NOMO-1 (cell line): ENCODE measurements around the gene GMPR.

Experiments
- DNase-seq, 2 experiments: peaks; one replicate each; lab custom pipeline; 2025; ENCODE audit not compliant: unreplicated experiment in 2 of 2; lab: John Stamatoyannopoulos, UW

GMPR gene

DNA sequence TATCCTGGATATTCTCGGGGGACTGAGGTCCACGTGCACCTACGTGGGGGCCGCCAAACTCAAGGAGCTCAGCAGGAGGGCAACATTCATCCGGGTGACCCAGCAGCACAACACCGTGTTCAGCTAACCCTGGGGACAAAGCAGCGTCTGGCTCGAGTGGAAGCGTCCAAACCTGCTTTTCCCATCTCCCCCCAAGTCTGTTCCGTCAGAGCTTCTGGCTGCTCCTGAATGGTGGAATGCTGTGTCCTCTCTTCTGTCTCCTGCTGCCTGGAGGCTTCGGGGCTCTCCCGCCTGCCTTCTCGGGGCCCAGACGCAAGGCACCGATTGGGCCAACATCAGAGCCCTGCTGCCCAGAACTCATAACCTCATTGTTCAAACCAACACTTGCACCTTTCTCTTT lies 56.7 kb downstream of the GMPR start:
- no peak for DNase-seq

DNA sequence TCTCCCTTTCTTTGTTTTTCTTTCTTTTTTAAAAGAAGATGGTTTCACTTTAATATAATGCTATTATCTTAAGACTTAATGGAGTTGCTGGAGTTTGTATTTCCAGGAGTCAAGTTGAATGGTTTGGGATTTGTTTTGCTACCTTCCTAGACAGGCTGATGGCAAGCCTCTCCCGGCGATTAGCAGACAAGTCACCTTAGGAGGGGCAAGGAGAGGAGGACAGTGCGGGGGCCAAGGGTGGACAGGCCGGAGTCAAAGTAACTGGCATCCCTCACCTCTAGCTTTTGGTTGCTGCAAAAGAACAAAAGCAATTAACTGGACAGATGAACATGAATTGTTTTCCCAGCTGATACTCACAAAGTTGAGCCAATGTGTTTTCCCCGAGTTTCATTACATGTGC lies 57.1 kb downstream of the GMPR start:
- no peak for DNase-seq

DNA sequence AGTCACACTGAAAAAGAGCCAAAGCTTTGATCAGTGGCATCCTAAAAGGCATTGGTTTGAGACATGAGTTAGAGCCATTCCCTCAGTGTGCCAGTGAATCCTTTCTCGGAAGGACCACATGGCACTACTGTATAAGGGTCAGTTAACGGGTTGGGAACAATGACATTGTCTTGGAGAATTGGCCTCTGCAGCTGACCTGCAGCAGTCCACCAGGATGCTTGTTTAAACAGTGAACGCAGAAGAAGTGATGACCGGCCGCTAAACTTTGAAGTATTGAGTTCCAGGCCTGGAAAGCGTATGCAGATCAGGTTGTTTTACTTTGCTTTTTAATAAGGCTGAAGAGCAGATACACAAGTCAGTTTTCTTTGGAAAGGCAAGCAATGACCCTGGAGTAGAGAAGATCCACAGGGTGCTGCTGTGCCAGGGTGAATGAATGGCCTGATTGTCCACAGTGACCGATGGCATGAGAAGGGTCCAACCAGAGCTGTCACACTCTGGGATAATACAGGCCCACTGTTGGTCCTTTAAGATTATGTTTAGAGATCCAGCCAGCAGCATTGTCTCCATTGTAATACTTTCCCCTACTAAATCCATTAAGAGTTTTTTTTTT lies 57.8 kb downstream of the GMPR start:
- no peak for DNase-seq

DNA sequence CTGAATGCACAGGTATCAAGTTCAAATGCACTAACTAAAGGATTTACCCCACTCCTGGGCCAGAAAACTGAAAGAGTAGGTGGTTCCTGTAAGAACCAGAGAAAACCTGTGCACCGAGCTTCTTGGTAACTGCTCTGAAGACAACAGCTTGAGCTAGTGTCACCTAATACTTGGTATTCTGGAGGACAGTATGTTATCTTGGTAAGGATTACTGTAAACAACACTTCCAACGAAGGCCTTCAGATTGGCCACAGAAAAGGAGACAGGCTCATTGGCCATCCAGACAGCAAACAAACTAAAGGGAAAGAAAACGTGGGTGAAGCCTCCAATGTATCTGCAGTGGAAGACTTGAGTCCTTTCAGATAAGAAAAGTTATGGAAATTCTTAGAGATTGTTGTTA lies 61.5 kb downstream of the GMPR start:
- no peak for DNase-seq

DNA sequence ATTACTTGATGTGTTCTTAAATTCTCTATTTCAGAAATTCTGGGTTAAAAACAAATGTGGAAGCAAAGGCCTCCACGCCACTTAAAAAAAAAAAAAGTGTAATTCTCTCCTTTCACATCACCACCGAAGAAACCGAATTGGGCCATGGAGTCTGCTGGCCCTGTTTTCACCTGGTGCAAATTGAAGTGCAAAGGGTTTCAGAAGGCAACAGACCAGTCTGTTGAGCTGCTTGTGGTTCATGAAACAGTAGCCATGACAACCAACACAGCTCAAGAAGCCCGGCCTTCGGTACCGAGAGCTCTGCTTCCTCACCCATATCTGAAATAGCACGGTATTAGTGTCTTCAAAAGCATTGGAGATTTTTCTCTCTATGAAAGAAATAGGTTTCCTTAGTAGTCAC lies 63.1 kb downstream of the GMPR start:
- DNase-seq = no peak

DNA sequence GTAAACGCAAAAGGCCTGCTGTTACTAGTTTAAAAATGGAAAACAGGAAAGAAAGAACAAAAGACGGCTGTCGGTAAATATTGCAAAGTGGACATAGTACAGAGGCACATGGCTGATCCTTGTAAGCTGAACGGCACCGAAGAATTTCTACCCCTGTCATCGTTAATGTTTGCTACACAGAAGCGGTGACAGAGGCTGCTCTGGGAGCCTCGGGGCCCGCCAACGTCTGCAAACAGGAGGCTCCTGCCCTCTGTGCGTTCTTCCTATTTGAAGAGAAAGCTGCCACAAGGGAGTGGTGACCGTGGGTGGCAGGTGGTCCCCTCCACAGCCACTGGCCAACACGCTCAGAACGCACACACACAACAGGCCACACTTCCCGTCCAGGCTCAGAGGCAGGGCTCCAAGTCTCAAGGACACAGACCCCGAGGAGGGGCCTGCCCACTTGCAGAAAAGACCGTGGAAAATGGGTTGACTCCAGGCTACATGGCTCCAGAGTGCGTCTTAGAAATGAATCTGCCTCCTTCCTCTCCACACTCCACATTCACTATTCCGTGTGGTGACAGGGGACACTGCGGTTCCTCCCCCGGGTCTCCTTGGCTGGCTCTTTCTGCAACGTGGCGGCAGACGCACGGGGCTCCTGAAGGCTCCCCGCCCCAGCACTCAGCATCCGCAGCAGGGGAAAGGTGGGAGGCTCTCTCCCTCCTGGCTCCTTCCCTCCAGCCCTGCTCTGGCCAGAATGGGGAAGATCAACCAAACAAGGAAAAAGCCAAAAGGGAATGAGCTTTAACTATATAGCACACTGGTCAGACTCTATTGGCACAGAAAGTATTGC lies 64.5 kb downstream of the GMPR start:
- no peak for DNase-seq

DNA sequence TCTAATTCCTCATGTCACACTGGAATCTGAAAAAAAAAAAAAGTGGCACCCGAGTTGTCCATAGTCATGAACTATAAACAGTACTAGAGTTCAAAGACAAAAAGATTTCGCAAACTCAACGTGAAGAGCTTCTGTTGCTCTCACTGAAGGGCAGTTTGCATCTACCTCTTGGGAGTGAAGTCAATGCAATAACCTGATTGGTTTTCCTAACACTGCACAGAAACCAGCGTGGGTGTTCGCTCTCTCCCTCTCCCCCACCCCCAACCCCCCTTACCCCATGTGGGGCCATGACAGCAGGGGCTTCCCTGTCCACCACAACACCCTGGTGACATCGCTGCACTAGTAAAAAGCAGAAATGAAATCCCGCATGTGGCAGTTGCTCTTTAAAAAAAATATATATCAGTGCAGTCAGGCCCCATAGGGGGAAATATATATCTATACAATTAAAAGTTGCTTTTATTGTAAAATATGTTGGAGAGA lies 66.9 kb downstream of the GMPR start:
- DNase-seq = peak; percentile 75 to 89

DNA sequence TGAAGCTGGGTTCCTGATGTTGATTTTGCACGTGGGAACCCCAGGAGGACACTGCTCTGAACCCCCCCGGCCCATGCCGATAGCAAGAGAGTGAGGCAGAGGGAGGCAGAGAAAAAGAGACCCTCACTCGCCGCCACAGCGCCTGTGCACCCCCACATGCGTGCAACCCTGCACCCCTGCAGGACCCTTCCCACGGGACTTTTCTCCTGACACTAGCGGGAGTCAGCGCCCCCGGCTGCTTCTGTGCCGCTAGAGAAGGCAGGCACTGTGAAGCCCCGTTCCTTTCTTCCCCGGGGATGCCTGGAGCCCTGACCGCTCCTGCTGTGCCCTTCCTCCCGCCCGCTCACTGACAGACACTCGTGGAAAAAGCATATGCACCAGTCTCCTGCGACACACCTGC lies 67.4 kb downstream of the GMPR start:
- no peak for DNase-seq

DNA sequence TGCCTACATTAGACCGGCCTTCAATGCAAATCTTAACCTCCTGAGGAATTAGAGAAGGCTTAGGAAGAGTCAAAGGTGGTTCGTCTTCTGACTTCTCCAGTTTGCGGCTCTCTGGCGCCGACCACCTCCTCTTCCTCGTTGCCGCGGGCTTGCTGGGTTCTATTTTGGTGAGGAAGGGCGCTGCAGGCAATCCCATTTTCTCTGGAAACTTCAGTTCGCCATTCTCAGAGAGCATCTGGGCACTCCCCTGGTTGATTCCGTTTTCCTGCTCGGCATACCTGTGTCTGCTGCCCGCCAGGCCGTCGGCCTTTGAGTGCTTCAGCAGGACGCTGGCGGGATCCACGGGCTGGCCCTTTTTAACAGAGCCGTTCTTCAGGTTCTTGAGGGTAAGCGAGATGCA lies 67.9 kb downstream of the GMPR start:
- no peak for DNase-seq

DNA sequence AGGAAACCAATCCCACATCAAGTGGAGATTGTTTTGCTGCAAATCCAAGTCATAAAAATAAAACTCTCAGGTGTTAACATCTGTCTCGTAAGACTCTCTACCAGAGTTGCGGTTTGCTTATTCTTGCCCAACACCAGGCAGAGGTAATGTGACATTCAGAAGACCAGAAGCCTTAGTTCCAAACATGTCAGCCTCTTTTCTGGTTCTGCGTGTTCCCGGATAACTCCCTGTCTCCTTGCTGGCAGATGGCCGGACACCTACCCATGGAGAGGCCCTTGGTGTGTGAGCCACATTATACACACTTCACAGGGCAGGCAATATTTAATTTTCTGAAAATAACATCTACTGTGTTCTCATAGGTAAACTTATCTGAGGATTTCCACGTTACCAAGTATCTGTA lies 73.4 kb downstream of the GMPR start:
- DNase-seq = no peak

DNA sequence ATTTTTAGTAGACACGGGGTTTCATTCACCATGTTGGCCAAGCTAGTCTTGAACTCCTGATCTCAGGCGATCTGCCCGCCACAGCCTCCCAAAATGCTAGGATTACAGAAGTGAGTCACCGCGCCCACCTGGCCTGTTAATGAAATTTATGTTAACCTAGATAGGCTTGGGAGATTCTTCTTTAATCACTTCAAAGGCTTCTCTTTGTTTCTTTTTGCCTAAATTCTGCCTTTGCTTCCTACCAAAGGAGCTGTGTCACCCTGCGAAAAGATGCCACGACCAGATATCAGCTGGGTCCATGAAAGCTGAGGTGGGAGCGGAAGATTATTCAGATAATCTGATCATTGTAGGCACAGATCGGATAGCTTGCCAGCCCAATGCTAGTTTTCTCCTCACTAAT lies 75.3 kb downstream of the GMPR start:
- DNase-seq = no peak

DNA sequence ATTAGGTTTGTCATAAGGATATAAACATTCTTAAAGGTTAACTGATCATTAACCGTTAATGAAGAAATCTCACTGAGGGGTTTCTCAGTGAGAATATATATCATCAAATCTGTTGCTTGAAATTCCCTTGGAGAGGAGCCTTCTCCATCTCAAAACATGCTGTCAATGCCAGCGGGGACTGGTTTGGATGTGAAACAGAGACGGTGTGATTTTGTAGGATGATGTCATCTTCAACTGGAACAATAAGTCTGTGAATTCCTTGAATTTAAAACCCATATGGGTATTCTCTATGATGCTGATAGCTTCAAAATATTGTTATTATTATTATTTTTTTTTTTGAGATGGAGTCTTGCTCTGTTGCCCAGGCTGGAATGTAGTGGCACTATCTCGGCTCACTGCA lies 75.9 kb downstream of the GMPR start:
- no peak for DNase-seq

DNA sequence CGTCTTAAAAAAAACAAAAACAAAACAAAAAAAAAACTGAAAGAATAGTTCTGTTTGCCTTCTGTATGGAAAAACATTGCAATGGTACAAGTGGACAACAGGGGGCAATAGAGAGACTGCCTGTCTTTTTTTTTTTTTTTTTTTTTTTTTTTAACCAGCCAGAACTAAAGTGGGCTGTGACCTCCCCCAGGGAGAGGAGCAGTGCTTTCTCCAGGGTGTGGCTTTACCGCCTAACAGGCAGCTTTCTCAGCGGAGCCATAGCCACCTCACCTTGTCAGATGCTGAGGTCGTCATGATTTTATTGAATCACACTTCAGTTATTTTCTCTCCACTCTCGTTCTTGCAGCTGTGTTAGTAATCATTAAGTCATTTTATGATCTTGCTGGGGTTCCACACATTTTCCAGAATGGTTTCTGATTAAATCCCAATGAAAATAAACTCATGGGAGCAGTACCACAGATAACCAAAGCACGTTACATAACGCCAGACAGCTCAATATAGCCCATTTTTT lies 78.4 kb downstream of the GMPR start:
- DNase-seq = peak in 1 of 2 experiments; percentile 26

DNA sequence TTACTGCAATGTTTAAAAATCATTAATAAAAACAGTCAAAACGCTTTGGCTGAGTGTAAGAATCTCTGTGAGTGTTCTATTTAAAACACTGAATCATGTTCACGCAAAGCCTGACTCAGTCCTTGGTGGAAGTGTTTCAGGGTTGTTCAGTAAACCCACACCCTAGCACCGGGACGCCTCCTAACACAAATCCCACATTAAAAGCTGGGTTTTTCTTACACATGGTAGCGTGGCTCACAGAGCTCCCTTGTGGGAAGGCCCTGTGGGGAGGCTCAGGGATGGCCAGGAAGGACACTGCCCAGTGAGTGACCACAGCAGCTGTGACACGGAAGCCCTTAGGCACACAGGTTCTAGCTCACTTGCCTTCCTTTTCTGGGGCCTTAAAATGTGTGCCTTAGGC lies 80.2 kb downstream of the GMPR start:
- no peak for DNase-seq

DNA sequence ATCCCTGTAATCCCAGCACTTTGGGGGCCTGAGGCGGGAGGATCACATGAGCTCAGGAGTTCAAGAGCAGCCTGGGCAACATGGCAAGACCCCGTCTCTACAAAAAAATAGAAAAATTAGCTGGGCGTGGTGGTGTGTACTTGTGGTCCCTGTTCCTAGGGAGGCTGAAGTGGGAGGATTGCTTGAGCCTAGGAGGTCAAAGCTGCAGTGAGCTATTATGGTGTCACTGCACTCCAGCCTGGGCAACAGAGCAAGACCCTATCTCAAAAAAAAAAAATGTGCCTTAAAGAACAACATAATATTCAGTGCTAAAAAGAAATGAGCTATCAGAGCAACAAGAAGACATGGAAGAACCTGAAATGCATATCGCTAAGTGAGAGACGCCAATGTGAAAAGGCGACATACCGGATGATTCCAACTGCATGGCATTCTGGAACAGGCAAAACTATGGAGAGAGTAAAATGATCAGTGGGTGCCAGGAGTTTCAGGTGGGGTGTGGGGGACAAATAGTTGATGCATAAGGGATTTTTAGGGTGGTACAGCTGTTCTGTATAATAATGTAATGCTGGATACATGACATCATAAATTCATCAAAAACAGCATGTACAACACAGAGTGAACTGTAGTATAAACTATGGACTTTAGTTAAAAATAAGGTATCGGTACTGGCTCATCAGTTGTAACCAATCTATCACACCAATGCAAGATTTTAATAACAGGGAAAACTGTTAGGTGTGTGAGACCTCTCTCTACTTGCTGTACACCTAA lies 80.8 kb downstream of the GMPR start:
- DNase-seq = no peak

DNA sequence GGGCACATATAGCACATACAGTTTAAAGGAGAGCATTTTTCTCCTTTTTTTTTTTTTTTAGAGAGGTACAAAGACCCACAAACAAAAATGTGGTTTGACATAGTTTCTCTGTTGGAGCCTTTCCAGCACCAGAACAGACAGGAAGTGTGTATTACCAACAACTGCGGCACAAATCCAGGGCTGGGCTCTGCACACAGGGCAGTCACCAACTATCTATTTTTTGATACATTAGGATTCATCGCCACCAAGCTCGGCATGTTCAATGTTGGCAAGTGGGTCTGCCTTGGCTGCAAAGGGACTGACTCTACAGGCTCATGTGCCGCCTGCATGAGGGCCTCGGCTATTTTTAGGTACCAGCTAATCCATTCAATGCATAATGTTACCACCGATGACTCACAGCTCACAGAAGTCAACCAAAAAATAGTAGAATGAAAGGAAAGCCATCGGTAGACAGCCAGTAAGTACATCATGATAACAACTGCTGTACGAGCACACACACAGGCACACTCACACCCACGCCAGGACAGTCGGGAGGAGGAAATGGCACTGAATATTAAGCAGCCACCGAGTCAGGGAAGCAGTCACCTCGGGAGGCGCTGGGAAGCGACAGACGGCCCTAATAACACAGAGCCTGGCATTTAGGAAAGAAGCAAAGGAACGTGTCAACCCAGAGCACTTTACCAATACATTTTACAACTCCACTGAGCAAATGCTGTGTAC lies 81.6 kb downstream of the GMPR start:
- DNase-seq = peak; percentile 61 to 84

DNA sequence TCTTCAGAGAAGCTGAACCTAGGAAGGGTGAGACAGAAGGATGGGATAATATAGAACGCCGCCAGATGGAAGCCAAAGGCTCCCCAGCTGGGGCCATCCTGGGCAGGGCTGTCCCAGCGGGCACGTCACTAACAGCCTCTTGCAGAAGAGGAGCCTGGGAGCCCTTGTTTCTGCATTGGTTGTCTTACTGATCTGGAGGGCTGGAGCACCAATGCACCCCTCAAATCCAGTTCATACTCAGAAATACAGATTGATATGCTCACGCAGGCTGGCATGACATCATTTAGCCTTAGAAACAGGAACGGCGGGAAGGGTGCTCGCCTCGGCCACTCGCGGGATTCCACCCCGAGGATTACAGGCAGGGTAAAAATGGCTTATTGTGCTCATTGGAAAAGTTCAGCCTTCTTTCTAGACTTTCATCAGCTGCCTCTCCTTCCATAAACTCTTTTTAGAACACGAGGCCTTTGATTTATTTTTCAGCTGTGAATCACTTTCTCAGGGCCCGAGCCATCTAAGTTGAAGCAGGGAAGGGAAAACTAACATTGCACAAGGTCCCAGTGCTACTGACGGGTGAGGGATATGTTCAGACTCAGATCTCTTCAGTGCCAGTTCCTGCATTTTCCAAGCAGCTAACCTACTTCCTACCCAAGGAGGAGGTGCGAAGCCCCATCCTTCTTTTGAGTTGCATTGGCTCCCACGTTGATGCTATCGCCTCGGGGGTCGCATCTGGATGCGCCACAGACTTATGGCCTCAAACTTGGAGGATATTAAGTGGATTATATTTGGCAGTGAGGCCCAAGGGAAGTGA lies 82.3 kb downstream of the GMPR start:
- DNase-seq = no peak

DNA sequence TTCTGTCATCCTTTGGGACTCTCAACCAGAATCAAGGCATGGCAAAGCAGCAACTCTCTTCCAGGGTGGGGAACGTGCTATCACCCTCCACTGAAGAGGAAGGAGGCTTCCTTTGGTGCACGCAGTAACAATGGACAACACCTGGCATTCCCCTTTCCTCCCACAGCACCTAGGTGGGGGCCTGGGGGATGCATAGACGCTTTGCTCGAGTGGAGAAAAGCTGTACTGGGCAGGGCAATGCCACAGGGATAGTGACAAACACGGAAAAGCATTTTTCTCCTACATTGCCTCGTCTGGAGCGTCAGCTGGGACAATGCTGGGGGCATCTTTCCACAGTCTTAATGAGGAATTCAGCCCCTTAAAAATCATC lies 82.9 kb downstream of the GMPR start:
- DNase-seq = no peak

DNA sequence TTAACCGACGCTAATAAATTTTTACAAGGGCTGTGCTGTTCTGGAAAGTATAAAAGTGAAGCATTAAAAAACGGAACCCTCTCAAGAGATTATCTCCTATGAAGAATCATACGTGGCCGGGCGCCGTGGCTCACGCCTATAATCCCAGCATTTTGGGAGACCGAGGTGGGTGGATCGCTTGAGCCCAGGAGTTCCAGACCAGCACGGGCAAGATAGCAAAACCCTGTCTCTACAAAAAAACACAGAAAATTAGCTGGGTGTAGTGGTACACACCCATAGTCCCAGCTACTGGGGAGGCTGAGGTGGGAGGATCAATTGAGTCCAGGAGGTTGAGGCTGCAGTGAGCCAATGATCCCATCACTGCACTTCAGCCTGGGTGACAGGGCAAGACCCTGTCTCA lies 83.4 kb downstream of the GMPR start:
- DNase-seq = no peak

DNA sequence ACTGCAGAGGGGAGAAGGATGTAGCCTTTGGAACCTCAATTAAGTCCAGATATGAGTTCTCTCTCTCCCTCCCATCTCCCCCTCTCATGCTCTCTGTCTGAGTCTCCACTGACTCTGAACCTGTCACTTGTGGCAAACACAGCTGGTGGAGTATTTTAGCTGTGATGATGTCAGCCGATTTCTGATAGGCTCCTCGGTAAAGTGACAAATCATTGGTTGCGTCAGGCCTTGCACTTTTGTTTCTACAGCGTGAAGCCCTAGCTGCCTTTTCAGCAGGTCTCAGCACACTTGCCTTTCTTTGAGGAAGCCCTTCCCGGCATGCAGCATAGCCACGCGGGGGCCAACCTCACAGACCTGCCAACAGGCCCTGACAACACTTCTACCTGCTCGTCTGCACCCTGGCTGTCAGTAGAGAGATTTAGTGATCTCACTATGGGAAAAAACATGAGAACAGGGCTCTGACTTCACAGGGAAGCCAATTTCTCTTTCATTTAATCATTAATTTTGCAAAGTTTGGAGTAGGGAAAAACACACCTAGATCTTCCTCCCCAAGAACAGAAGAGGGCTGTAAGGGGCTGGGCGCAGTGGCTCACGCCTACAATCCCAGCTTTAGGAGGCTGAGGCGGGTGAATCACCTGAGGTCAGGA lies 84.4 kb downstream of the GMPR start:
- DNase-seq = peak; percentile 52 to 80
